Karpas-422 (cell line): ENCODE results near the gene IL5RA. TPM values are rescaled to one million over a fixed set of nuclear protein-coding genes. Genes with fewer than 3 reads are reported as not detected.

ENCODE experiments used
- DNase-seq: peaks from one replicate; pipeline ENCODE4 v3.0.0-alpha.2; 2015
- H2AFZ ChIP-seq: fragments of 200-600 bp; sonication (generic); 2 replicates; pipeline ENCODE4 v1.6.1; 2014; ENCODE audit warnings: antibody characterized with exemption, low read length, mixed read lengths
- H3K27ac ChIP-seq: fragments of 200-600 bp; sonication (generic); 2 replicates; pipeline ENCODE4 v1.5.1; 2014; ENCODE audit warnings: mild to moderate bottlenecking, low read length, moderate library complexity
- H3K27me3 ChIP-seq: fragments of 200-600 bp; sonication (generic); 2 replicates; pipeline ENCODE4 v1.6.1; 2014; ENCODE audit warnings: low read length, mixed read lengths
- H3K36me3 ChIP-seq: fragments of 200-600 bp; sonication (generic); 2 replicates; pipeline ENCODE4 v1.6.1; 2014; ENCODE audit warnings: low read length, mixed read lengths; ENCODE audit not compliant: insufficient read depth
- H3K4me1 ChIP-seq: fragments of 200-600 bp; sonication (generic); 2 replicates; pipeline ENCODE4 v1.6.1; 2014; ENCODE audit warnings: mild to moderate bottlenecking, low read length, mixed read lengths
- H3K4me2 ChIP-seq: fragments of 200-600 bp; sonication (generic); 2 replicates; pipeline ENCODE4 v1.6.1; 2014; ENCODE audit warnings: low read length, low read depth, mild to moderate bottlenecking; ENCODE audit not compliant: poor library complexity, severe bottlenecking
- H3K4me3 ChIP-seq: fragments of 200-600 bp; sonication (generic); 2 replicates; pipeline ENCODE4 v1.5.1; 2014; ENCODE audit warnings: mild to moderate bottlenecking, antibody characterized with exemption, low read length, mixed read lengths
- H3K79me2 ChIP-seq: fragments of 200-600 bp; sonication (generic); 2 replicates; pipeline ENCODE4 v1.6.1; 2014; ENCODE audit warnings: mild to moderate bottlenecking, low read length, mixed read lengths
- H3K9ac ChIP-seq: fragments of 200-600 bp; sonication (generic); 2 replicates; pipeline ENCODE4 v1.6.0; 2014; ENCODE audit warnings: low read length
- H3K9me2 ChIP-seq: fragments of 200-600 bp; sonication (generic), shearing (Covaris generic); replicated peaks from 2 replicates; pipeline ENCODE4 v1.6.0; 2014; ENCODE audit warnings: mild to moderate bottlenecking, low read length, moderate library complexity; ENCODE audit not compliant: insufficient read depth
- H3K9me3 ChIP-seq: fragments of 300-700, 200-600 bp; sonication (generic); 2 replicates; pipeline ENCODE4 v1.6.1; 2014; ENCODE audit warnings: low read length, mixed read lengths
- H4K20me1 ChIP-seq: fragments of 200-600 bp; sonication (generic); 2 replicates; pipeline ENCODE4 v1.6.1; 2014; ENCODE audit warnings: mild to moderate bottlenecking, antibody characterized with exemption, low read length, low read depth; ENCODE audit not compliant: insufficient read depth
- total RNA-seq: library from RNA; depleted of rRNA; stranded (reverse); fragments of >200 nt; shearing (Covaris generic); gene quantifications from 2 replicates; pipeline ENCODE4 v1.2.3, GENCODE V29; 2014; ENCODE audit warnings: low replicate concordance

The IL5RA gene
- total RNA-seq, 1 experiment from 2014 or later: not detected

GRCh38 chr3:3102751-3103150 lies 7.4 kb downstream of the IL5RA start:
- H3K27me3 ChIP-seq: no peaks in the 10 kb centered on the region
- H3K4me2 ChIP-seq: no peak overlapping the region

GRCh38 chr3:3101660-3102458 lies 8.3 kb downstream of the IL5RA start:
- H3K9me2 ChIP-seq: no peaks in the 10 kb centered on the region
- H3K79me2 ChIP-seq: no peaks in the 10 kb centered on the region
- H3K4me1 ChIP-seq: peaks cover 9% of the 10 kb centered on the region
- H3K9ac ChIP-seq: no peak overlapping the region
- DNase-seq: no peak
- no peak overlapping the region for H2AFZ ChIP-seq
- H3K4me3 ChIP-seq: no peak overlapping the region
- H3K36me3 ChIP-seq: no peaks in the 10 kb centered on the region
- no peaks in the 10 kb centered on the region for H3K27me3 ChIP-seq
- no peaks in the 10 kb centered on the region for H4K20me1 ChIP-seq
- no peak overlapping the region for H3K27ac ChIP-seq
- H3K9me3 ChIP-seq: no peaks in the 10 kb centered on the region
- no peak overlapping the region for H3K4me2 ChIP-seq

More at GRCh38 chr3:3102751-3103150, 7.4 kb downstream of the IL5RA start:
- peaks cover 6% of the 10 kb centered on the region for H3K4me1 ChIP-seq
- H3K9me2 ChIP-seq: no peaks in the 10 kb centered on the region
- no peaks in the 10 kb centered on the region for H3K36me3 ChIP-seq
- H3K27ac ChIP-seq: no peak overlapping the region
- no peak overlapping the region for H3K4me3 ChIP-seq
- H3K9ac ChIP-seq: no peak overlapping the region
- DNase-seq: no peak
- no peaks in the 10 kb centered on the region for H3K79me2 ChIP-seq
- H4K20me1 ChIP-seq: no peaks in the 10 kb centered on the region
- no peaks in the 10 kb centered on the region for H3K9me3 ChIP-seq
- H2AFZ ChIP-seq: no peak overlapping the region

- H3K27ac ChIP-seq: no peak overlapping the region
These were observed 12.2 kb downstream of the IL5RA start for GRCh38 chr3:3097958-3098357.

DNA sequence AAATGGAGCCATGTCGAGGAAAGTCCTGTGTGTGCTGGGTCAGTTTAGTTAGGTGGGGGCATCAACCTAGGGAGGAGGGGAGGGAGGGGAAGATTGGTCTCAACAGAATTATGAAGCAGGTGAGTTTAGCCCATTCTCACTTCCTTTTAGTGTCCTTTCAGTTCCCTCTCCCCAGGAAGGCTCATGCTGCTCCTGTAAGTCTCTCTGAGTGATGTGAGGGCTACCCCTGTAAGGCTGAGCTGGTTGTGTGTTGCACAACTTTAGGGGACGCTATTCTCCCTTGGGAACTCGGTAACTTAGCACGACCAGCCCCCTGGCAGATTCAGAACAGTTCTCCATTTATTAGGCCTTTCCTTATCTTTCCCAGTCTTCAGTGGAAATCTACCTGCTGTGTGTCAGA lies 21.2 kb downstream of the IL5RA start:
- no peaks in the 10 kb centered on the region for H3K27me3 ChIP-seq
- H3K79me2 ChIP-seq: no peaks in the 10 kb centered on the region
- no peaks in the 10 kb centered on the region for H3K36me3 ChIP-seq
- H3K4me1 ChIP-seq: peaks cover 28% of the 10 kb centered on the region
- no peak overlapping the region for H3K9ac ChIP-seq
- no peaks in the 10 kb centered on the region for H3K9me2 ChIP-seq
- H3K4me3 ChIP-seq: no peak overlapping the region
- H3K9me3 ChIP-seq: no peaks in the 10 kb centered on the region
- no peaks in the 10 kb centered on the region for H4K20me1 ChIP-seq
- H3K4me2 ChIP-seq: no peak overlapping the region
- H3K27ac ChIP-seq: no peak overlapping the region
- DNase-seq: peak; percentile 81
- no peak overlapping the region for H2AFZ ChIP-seq

More at GRCh38 chr3:3097958-3098357, 12.2 kb downstream of the IL5RA start:
- Histone ChIP-seq H3K4me2 (peak overlapping the region; percentile 18), H3K4me1 (peaks cover 9% of the 10 kb centered on the region), H3K36me3 (no peaks in the 10 kb centered on the region), H2AFZ (no peak overlapping the region), H3K9ac (no peak overlapping the region), H3K4me3 (no peak overlapping the region), H3K9me2 (no peaks in the 10 kb centered on the region), H3K9me3 (no peaks in the 10 kb centered on the region), H3K27me3 (no peaks in the 10 kb centered on the region), H4K20me1 (no peaks in the 10 kb centered on the region), H3K79me2 (no peaks in the 10 kb centered on the region)
- no peak for DNase-seq

GRCh38 chr3:3087716-3088465 lies 22.3 kb downstream of the IL5RA start:
- Histone ChIP-seq H3K9me2 (no peaks in the 10 kb centered on the region), H3K9me3 (no peaks in the 10 kb centered on the region), H3K27me3 (no peaks in the 10 kb centered on the region), H4K20me1 (no peaks in the 10 kb centered on the region), H3K9ac (no peak overlapping the region), H3K27ac (no peak overlapping the region), H2AFZ (no peak overlapping the region), H3K36me3 (no peaks in the 10 kb centered on the region), H3K4me1 (peaks cover 28% of the 10 kb centered on the region), H3K4me2 (peak overlapping the region; percentile 34), H3K79me2 (no peaks in the 10 kb centered on the region), H3K4me3 (no peak overlapping the region)
- peak; percentile 39 for DNase-seq

DNA sequence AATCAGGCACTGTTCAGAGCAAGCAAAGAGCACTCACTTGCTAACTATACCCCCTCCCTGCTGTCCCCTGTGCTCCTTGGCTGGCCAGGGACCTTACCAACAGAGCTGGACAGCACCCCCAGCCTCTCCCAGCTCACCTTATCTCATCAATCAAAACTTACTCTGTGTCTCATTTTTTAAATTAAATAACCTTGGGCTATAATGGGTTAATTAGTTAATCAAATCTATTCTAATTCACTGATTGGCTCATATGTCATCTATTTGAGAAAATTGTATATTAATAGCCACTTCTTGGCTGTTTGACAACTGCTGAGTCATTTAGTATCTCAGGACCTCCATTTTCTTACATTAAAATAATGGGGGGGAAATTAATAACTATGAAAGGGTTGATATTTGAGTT lies 22.9 kb downstream of the IL5RA start:
- H3K4me2 ChIP-seq: peak overlapping the region; percentile 34
- no peaks in the 10 kb centered on the region for H3K9me2 ChIP-seq
- no peak overlapping the region for H3K4me3 ChIP-seq
- H3K9ac ChIP-seq: no peak overlapping the region
- H3K9me3 ChIP-seq: no peaks in the 10 kb centered on the region
- H3K27ac ChIP-seq: no peak overlapping the region
- H3K79me2 ChIP-seq: no peaks in the 10 kb centered on the region
- H4K20me1 ChIP-seq: no peaks in the 10 kb centered on the region; the same call in 1 of the 2 replicates
- H3K36me3 ChIP-seq: no peaks in the 10 kb centered on the region
- DNase-seq: peak; percentile 58
- H3K27me3 ChIP-seq: no peaks in the 10 kb centered on the region
- peaks cover 34% of the 10 kb centered on the region for H3K4me1 ChIP-seq
- H2AFZ ChIP-seq: no peak overlapping the region

DNA sequence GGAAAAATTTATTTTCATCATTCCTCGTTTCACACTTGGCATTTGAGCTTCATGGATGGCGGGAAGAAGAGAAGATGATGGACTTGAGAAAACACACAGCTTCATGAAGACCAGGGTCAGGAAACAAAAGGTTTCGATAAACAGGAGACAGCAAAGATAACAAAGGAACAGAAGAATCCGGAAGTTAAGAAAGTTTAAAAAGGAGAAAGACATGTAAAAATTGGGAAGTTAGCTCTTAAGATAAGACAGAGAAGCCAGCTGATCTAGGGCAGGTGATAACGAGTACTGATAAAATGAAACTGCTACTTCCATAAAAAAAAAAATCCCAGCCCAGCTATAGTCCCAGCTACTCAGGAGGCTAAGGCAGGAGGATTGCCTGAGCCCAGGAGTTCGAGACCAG lies 23.9 kb downstream of the IL5RA start:
- Histone ChIP-seq H2AFZ (no peak overlapping the region), H3K79me2 (no peaks in the 10 kb centered on the region), H3K9me3 (no peaks in the 10 kb centered on the region), H3K4me1 (peaks cover 41% of the 10 kb centered on the region), H3K36me3 (no peaks in the 10 kb centered on the region), H4K20me1 (no peaks in the 10 kb centered on the region; the same call in 1 of the 2 replicates), H3K27me3 (no peaks in the 10 kb centered on the region), H3K9ac (no peak overlapping the region), H3K4me3 (no peak overlapping the region), H3K27ac (no peak overlapping the region), H3K4me2 (no peak overlapping the region), H3K9me2 (no peaks in the 10 kb centered on the region)
- peak; percentile 38 for DNase-seq

GRCh38 chr3:3085782-3086181 lies 24.4 kb downstream of the IL5RA start:
- H3K36me3 ChIP-seq: no peaks in the 10 kb centered on the region
- no peak overlapping the region for H2AFZ ChIP-seq
- no peaks in the 10 kb centered on the region for H3K9me3 ChIP-seq
- H3K27ac ChIP-seq: no peak overlapping the region
- no peak overlapping the region for H3K9ac ChIP-seq
- H3K79me2 ChIP-seq: no peaks in the 10 kb centered on the region
- H3K4me1 ChIP-seq: peaks cover 41% of the 10 kb centered on the region
- H3K9me2 ChIP-seq: no peaks in the 10 kb centered on the region
- no peak overlapping the region for H3K4me3 ChIP-seq
- H4K20me1 ChIP-seq: no peaks in the 10 kb centered on the region; the same call in 1 of the 2 replicates
- no peaks in the 10 kb centered on the region for H3K27me3 ChIP-seq
- peak; percentile 37 for DNase-seq
- no peak overlapping the region for H3K4me2 ChIP-seq
